GM19025 (cell line): ENCODE results near the gene CHST5.
"Not testable (repeated sequence)": the region's sequence is repeated elsewhere in the genome, so short reads cannot be mapped to it uniquely, and the experiment has no call there.

Experiments used
- ATAC-seq: cut with Tn5 transposase; IDR thresholded peaks from one replicate; pipeline ENCODE4 v1.9.1; 2021; ENCODE audit warnings: mild to moderate bottlenecking, low read depth, moderate library complexity; ENCODE audit not compliant: unreplicated experiment

CHST5 gene

GRCh38 chr16:75555213-75555706 is 19.4 kb upstream of the CHST5 start:
- ATAC-seq = peak; percentile 1

DNA sequence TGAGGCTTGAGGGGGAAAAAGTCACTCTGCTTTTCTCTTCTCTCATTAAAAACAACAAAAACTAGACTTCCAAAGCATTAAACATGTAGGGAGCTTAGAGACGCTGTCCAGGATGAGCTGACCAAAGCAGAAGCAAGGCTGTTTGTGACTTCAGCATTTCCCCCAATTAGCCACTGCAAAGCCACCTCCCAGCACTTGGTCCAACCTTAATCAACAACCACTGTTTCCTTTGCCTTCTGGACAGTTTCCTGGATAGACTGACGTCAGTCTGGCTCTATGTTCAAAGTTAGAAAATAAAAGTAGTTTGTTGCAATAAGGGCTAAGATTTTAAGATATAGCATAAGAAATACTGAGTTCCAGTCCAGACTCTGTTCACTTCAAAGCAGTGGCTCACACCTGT is 17.0 kb upstream of the CHST5 start:
- no peak for ATAC-seq

GRCh38 chr16:75550211-75550662 is 14.3 kb upstream of the CHST5 start:
- ATAC-seq = peak; percentile 85

DNA sequence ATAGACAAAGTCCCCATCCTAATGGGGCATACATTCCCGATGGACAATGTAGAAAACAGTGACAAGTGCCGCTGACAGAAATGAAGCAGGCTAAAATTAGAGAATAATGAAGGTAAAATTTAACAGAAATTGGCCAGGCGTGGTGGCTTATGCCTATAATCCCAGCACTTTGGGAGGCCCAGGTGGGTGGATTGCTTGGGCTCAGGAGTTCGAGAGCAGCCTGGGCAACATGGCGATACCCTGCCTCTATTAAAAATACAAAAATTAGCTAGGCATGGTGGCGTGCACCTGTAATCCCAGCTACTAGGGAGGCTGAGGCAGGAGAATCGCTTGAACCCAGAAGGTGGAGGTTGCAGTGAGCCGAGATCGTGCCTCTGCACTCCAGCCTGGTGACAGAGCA is 12.5 kb upstream of the CHST5 start:
- not testable (repeated sequence) for ATAC-seq

- no peak for ATAC-seq
These were observed 10.4 kb upstream of the CHST5 start for GRCh38 chr16:75546293-75546692.

GRCh38 chr16:75545879-75546278 is 10.0 kb upstream of the CHST5 start:
- not testable (repeated sequence) for ATAC-seq

DNA sequence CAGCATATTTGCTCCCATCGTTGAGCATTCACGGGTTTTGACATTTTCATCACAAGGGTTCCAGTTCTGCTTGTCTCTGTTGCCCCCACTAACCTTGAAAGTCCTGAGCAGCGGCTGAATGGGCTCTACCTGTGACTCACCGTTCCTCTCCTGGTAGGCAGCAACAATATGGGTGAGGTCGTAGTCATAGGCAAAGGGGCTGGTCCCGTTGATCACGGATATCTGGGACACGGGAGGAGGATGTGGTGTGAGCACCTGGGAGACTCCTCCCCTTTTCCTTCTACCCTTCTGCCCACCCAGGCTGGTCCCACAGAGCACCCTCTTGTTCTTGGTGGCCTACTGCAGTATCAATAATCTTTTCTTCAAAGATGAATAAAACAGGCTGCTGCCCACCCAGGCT is 6.6 kb upstream of the CHST5 start:
- not testable (repeated sequence) for ATAC-seq

DNA sequence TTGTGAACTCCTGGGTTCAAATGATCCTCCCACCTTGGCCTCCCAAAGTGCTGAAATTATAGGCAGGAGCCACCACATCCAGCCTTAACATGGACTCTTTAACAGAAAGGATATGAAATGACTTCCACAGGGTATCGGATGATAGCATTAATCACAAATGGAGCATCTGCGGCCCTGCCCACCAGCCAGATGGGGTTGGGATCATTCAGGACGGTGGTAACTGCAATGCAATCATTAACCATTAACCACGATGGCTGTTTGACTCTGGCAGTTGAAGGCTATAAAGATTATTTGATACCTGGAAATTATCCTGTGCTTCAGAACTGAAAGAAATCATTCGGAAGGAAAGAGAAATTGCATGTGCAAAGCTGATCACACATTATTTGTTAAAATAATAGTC is 5.3 kb upstream of the CHST5 start:
- no peak for ATAC-seq

- not testable (repeated sequence) for ATAC-seq
These were observed 3.1 kb upstream of the CHST5 start for GRCh38 chr16:75538882-75539565.

DNA sequence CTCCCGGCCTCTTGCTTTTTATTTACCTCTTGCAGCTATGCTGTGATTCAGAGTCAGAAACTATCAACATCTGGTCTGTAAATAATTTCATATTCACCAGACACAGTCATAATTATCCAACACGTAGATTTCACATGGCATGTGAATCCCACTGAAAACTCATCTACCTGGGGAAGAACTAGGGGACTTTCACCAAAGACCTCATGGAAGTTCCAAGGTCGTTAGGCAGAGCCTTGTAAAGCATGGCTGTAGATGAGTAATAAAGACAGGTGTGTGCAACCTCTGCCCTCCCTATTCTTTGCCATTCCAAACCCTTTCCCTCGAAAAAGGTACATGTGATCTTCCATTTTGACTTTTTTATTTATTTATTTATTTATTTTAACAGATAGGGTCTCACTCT is 1.9 kb upstream of the CHST5 start:
- no peak for ATAC-seq

DNA sequence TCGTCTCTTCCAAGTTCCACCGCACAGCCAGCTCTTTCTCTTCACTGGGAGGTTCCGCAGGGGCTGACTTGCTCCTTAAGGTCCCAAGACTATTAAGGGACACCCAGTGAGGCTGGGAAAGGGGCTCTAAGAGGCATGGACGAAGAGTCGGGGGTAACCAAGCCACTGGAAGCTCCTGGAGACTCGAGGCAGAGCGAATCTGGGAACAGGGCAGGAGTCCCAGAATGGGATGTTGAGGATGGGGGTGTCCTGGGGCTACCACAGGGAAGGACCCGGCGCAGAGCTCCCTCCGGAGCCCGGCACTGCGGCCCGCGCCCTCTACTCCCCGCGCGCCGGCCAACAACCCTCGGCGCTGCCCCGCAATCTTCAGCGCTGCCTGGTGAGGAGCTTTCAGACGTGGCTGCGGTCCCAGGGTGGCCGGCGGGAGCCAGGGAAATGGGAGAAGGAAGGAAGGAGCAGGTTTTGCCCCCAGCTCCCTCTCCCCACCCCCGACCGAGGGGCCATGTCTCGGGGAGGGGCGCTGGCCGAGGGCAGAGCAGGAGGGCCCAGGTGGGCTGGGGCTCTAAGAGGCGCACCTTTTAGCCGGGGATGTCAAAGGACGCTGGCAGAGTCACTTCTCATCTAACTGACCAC is 581 bp downstream of the CHST5 start:
- no peak for ATAC-seq

GRCh38 chr16:75534560-75535205 is 1.2 kb downstream of the CHST5 start:
- ATAC-seq = no peak

GRCh38 chr16:75532791-75533190 is 3.1 kb downstream of the CHST5 start:
- ATAC-seq = no peak

- ATAC-seq = no peak
These were observed 3.7 kb downstream of the CHST5 start for GRCh38 chr16:75532142-75532765.

GRCh38 chr16:75529959-75530358 is 5.9 kb downstream of the CHST5 start:
- no peak for ATAC-seq

DNA sequence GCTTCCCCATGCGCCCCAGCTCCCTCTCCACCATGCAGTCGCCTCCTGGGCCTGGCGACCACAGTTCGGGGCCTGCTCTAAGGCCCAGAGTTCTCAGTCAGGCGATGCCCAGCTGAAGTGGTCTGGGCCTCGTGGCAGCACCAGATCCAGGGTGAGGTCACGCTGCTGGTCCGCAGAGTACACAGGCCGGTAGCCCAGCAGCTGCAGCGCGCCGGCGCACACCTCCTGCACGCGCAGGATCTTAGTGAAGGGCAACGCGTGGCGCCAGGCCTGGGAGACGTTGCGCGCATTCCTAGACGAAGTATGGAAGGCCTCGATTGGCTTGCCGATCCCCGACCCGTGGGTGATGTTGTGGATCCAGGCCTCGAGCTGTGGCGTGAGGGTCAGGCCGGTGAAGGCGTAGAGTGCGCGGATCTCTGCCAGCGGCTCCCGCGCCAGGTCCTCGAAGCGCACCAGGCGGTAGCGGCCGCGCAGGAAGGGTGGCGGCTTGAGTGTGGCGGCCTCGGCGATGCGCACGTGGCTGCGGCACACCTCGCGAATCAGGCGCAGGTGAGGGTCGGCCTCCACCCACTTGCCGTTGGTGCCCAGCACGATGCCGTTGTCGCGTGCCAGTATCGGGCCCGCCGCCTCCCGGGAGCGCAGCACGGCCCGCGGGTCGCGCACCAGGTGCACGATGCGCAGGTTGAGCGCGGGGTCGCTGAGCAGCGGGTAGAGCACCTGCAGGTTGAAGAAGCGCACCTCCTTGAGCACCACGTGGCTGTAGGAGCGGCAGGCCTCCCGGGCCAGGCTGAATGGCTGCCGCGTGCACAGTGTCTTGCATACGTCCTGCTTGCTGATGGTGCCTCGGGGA is 6.6 kb downstream of the CHST5 start:
- no peak for ATAC-seq

DNA sequence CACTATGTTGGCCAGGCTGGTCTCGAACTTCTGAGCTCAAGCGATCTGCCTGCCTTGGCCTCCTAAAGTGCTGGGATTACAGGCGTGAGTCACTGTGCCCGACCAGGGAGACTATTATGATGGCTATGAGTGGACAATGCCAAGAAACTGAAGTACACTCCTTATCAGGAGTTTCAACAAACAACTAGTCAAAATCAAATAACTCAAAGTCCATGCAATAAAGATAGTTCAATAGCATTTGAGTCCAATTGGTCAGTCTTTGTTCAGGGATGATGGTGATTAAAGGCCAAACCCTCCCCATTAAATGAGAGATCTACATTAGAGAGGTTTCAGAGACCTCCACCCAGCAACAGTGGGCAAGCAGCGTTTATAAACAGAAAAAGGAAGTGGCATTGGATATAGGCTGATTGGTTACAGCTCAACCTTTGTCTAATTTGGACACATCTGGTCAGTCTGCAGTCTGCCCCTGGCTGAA is 8.0 kb downstream of the CHST5 start:
- ATAC-seq = no peak

GRCh38 chr16:75526032-75526790 is 9.7 kb downstream of the CHST5 start:
- ATAC-seq = no peak

GRCh38 chr16:75519175-75519574 is 16.7 kb downstream of the CHST5 start:
- no peak for ATAC-seq
